Vagina (tissue), 2 donors: ENCODE results near the gene ASB18. TPM values are rescaled to one million over a fixed set of nuclear protein-coding genes. Genes with fewer than 3 reads are reported as not detected.

Experiments
- DNase-seq, 2 donors: peaks; one replicate each; pipeline ENCODE4 v3.0.0-alpha.2; 2017; ENCODE audit errors: extremely low spot score in 2 of 2
- H3K27ac ChIP-seq: fragments of 200-600 bp; sonication (generic); one replicate; pipeline ENCODE4 v1.5.1; 2019
- H3K27me3 ChIP-seq: fragments of 200-600 bp; sonication (generic); one replicate; pipeline ENCODE4 v1.5.1; 2019
- H3K36me3 ChIP-seq, 2 donors: fragments of 200-600 bp; sonication (generic); one replicate each; pipeline ENCODE4 v1.5.1; 2017 to 2019
- H3K4me1 ChIP-seq: fragments of 200-600 bp; sonication (generic); one replicate; pipeline ENCODE4 v1.5.1; 2019
- H3K4me3 ChIP-seq, 2 donors: fragments of 200-600 bp; sonication (generic); 1 replicate in 1 of 2; 2 replicates in 1 of 2; pipeline ENCODE4 v1.5.1; 2016 to 2019
- H3K9me3 ChIP-seq: fragments of 200-600 bp; sonication (generic); one replicate; pipeline ENCODE4 v1.5.1; 2019
- CTCF ChIP-seq, 3 experiments: fragments of 450-650 bp in 2 of 3; fragments of 200-600 bp in 1 of 3; sonication (generic) in 1 of 3; IDR thresholded peaks; one replicate each; pipeline ENCODE4 v1.5.1; 2017 to 2019; ENCODE audit warnings: antibody characterized with exemption in 3 of 3, mild to moderate bottlenecking in 2 of 3, moderate library complexity in 2 of 3
- POLR2A ChIP-seq, 2 donors: fragments of 450-650 bp; IDR thresholded peaks; one replicate each; pipeline ENCODE4 v1.6.1; 2017; ENCODE audit warnings: antibody characterized with exemption in 2 of 2, mild to moderate bottlenecking in 2 of 2, moderate library complexity in 2 of 2
- POLR2AphosphoS5 ChIP-seq, 2 donors: sonication (generic); formaldehyde crosslinking; IDR thresholded peaks; one replicate each; pipeline ENCODE4 v1.9.0; 2017; ENCODE audit warnings: antibody characterized with exemption in 2 of 2, mild to moderate bottlenecking in 2 of 2, low read depth in 1 of 2; ENCODE audit not compliant: insufficient read depth in 1 of 2
- intact Hi-C: fragments of 100-400 bp; cut with DNase I; formaldehyde crosslinking; loops from one replicate; pipeline ENCODE4 v1.15.1; 2023
- total RNA-seq: library from RNA; depleted of rRNA; stranded (reverse); fragments of >200 nt; gene quantifications from one replicate; pipeline ENCODE4 v1.2.3, GENCODE V29; 2016

Gene ASB18
- total RNA-seq, 1 donor from 2014 or later: not detected

GRCh38 chr2:236254001-236254400 is 10.2 kb downstream of the ASB18 start:
- intact Hi-C loops: no loop called here
- Histone ChIP-seq H3K36me3 (no peaks in the 10 kb centered on the region), H3K4me3 (no peak overlapping the region), H3K4me1 (no peaks in the 10 kb centered on the region), H3K27me3 (no peaks in the 10 kb centered on the region), H3K27ac (no peak overlapping the region), H3K9me3 (no peaks in the 10 kb centered on the region)
- peak in 1 of 2 donors; percentile 34 for DNase-seq
- no peak for TF ChIP-seq CTCF (IDR thresholded peaks at IDR 0.05)
- no peak for TF ChIP-seq POLR2AphosphoS5 (IDR thresholded peaks at IDR 0.05; ENCODE audit: insufficient read depth in 1 of 2, low read depth in 1 of 2)
- TF ChIP-seq POLR2A (IDR thresholded peaks at IDR 0.05): no peak

GRCh38 chr2:236252602-236253001 is 11.6 kb downstream of the ASB18 start:
- no peak overlapping the region for H3K4me3 ChIP-seq
- no peaks in the 10 kb centered on the region for H3K36me3 ChIP-seq
- no peaks in the 10 kb centered on the region for H3K27me3 ChIP-seq
- peak in 1 of 2 donors; percentile 62 for DNase-seq
- H3K4me1 ChIP-seq: no peaks in the 10 kb centered on the region
- intact Hi-C loops: no loop called here
- TF ChIP-seq POLR2AphosphoS5 (IDR thresholded peaks at IDR 0.05; ENCODE audit: insufficient read depth in 1 of 2, low read depth in 1 of 2): no peak
- no peak for TF ChIP-seq CTCF (IDR thresholded peaks at IDR 0.05)
- TF ChIP-seq POLR2A (IDR thresholded peaks at IDR 0.05): no peak
- H3K9me3 ChIP-seq: no peaks in the 10 kb centered on the region
- H3K27ac ChIP-seq: no peak overlapping the region

- no peaks in the 10 kb centered on the region for H3K27me3 ChIP-seq
- no peaks in the 10 kb centered on the region for H3K4me1 ChIP-seq
- no peak overlapping the region for H3K27ac ChIP-seq
- DNase-seq: peak in 1 of 2 donors; percentile 34
- TF ChIP-seq POLR2A (IDR thresholded peaks at IDR 0.05) (no peak), POLR2AphosphoS5 (IDR thresholded peaks at IDR 0.05; ENCODE audit: insufficient read depth in 1 of 2, low read depth in 1 of 2) (peak in 1 of 2 donors; percentile 31), CTCF (IDR thresholded peaks at IDR 0.05) (no peak)
- H3K9me3 ChIP-seq: no peaks in the 10 kb centered on the region
- H3K36me3 ChIP-seq: no peaks in the 10 kb centered on the region
- no peak overlapping the region for H3K4me3 ChIP-seq
- intact Hi-C loops: no loop called here
Observed at GRCh38 chr2:236250909-236251579, 13.2 kb downstream of the ASB18 start.

GRCh38 chr2:236250286-236250685 is 13.9 kb downstream of the ASB18 start:
- intact Hi-C loops: no loop called here
- TF ChIP-seq POLR2A (IDR thresholded peaks at IDR 0.05) (no peak), POLR2AphosphoS5 (IDR thresholded peaks at IDR 0.05; ENCODE audit: insufficient read depth in 1 of 2, low read depth in 1 of 2) (no peak), CTCF (IDR thresholded peaks at IDR 0.05) (no peak)
- Histone ChIP-seq H3K4me3 (no peak overlapping the region), H3K27ac (no peak overlapping the region), H3K27me3 (no peaks in the 10 kb centered on the region), H3K4me1 (no peaks in the 10 kb centered on the region), H3K36me3 (no peaks in the 10 kb centered on the region), H3K9me3 (no peaks in the 10 kb centered on the region)
- no peak for DNase-seq

- Histone ChIP-seq H3K9me3 (no peaks in the 10 kb centered on the region), H3K27ac (no peak overlapping the region), H3K4me1 (no peaks in the 10 kb centered on the region), H3K27me3 (no peaks in the 10 kb centered on the region), H3K36me3 (no peaks in the 10 kb centered on the region), H3K4me3 (no peak overlapping the region)
- peak; percentile 22 to 44 for DNase-seq
- intact Hi-C loops: no loop called here
- TF ChIP-seq CTCF (IDR thresholded peaks at IDR 0.05) (no peak), POLR2A (IDR thresholded peaks at IDR 0.05) (no peak), POLR2AphosphoS5 (IDR thresholded peaks at IDR 0.05; ENCODE audit: insufficient read depth in 1 of 2, low read depth in 1 of 2) (no peak)
Observed at GRCh38 chr2:236249066-236249465, 15.1 kb downstream of the ASB18 start.
